Measurements from ENCODE around the gene RPL39L.

The RPL39L gene

DNA sequence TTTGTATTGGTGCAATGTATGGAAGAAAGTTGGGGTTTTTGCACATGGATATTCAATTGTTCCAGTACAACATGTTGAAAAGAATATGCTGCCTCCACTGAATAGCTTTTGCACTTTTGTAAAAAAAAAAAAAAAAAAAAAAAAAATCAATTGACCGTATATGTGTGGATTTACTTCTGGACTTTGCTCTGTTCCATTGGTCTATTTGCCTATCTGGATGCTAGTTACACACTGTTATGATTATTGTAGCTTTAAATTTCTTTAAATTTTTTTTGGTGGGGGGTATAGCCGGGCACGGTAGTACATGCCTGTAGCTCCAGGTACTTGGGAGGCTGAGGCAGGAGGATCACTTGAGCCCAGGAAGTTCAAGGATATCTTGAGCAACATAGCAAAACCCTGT lies 52.5 kb downstream of the RPL39L start:
- DNase-seq = no peak

- no peak for DNase-seq
These were observed 53.4 kb downstream of the RPL39L start for GRCh38 chr3:187085933-187086332.

DNA sequence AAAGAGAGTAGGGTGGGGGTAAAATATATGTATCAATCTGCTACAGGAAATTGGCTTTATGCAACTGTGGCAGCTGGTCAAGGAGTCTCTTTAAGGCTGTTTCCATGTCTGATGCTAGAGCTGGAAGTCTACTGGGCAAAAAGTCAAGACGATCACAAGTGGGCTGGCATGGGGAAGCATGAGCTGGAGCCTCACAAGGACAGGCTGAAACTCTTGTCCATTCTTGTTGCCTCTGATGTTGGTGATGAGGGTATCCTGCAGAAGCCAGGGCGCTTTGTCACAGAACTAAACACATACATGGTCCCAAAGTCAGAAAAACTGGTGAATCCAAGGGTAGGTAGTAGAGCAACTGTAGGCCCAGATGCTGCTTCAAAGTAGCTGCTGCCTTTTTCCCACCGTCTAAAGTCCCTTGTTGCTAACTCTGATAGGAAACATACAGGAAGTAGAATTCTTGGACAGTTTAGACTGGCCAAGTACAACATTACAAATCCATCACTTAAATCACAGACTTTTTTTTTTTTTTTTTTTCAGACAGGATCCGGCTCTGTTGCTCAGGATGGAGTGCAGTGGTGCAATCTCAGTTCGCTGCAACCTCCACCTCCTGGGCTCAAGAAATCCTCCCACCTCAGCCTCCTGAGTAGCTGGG lies 54.2 kb downstream of the RPL39L start:
- DNase-seq = no peak

GRCh38 chr3:187084580-187084979 lies 54.7 kb downstream of the RPL39L start:
- DNase-seq = no peak

- no peak for DNase-seq
These were observed 55.2 kb downstream of the RPL39L start for GRCh38 chr3:187084126-187084525.

- no peak for DNase-seq
These were observed 56.4 kb downstream of the RPL39L start for GRCh38 chr3:187082758-187083375.

GRCh38 chr3:187080799-187081450 lies 58.4 kb downstream of the RPL39L start:
- no peak for DNase-seq

- DNase-seq = no peak
These were observed 59.9 kb downstream of the RPL39L start for GRCh38 chr3:187079090-187080022.

- no peak for DNase-seq
These were observed 61.8 kb downstream of the RPL39L start for GRCh38 chr3:187077537-187077936.

- no peak for DNase-seq
These were observed 62.2 kb downstream of the RPL39L start for GRCh38 chr3:187077085-187077484.

- DNase-seq = no peak
These were observed 63.0 kb downstream of the RPL39L start for GRCh38 chr3:187076297-187076696.

DNA sequence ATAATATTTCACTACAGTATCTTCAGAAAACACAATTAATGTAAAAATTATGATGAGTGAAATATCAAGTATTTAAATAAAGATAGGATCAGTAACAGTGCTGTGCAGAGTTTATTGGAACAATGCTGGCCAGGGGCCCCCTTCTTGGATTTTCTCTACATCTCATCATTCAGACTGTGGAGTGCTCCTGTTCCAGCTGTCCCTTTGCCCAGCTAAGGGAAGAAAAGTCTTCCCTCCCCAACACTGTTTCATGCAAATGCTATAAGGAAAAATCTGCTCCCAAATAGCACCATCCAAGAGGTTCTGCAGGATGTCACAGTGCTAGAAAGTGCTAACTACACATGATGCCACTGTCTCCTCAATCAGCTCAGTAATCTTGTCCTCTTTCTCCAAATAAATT lies 64.5 kb downstream of the RPL39L start:
- DNase-seq = no peak

GRCh38 chr3:187073581-187074098 lies 65.7 kb downstream of the RPL39L start:
- no peak for DNase-seq

DNA sequence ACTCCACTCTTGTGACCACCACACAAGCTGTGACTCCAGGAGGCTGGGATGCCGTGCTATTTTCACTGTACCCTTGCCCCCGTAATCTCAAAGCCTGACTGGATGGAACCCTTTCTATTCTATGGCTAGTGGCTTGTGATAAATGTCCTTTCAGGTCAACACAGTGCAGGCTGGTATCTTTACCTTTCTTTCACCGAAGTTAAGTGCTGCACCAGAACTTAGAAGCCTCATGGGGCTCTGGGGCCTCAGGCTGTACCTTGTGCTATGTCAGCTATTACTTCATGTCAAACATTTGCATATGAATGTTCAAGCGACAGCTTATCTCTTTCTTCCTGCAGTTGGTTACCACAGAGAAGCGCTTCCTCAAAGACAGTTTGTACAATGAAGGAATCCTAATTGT lies 66.8 kb downstream of the RPL39L start:
- no peak for DNase-seq

DNA sequence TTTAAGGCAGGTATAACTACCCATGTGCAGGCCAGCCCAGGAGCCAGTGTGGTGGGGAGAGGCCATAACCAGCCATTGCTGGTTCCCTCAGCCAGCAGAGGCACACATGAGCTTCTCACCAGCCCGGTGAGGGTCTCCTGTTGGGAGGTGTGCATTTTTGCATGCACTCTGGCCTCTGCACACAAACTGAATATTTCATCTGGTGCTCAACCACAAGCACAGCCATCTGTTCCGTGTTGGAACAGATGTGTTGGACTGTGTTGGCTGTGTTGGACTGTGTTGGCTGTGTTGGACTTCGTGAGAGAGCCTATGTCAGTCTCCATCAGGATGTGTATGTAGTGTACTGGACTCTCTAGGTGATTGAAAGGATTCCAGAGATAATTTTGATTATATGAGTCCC lies 67.2 kb downstream of the RPL39L start:
- DNase-seq = no peak

All from NCI-H187 treated with DMSO at 0.1 percent for 48 hours (cell line).